Natural killer cell (primary cell): ENCODE measurements around the gene TNIK. TPM values are rescaled to one million over a fixed set of nuclear protein-coding genes. Genes with fewer than 3 reads are reported as not detected.

ENCODE experiments used
- ATAC-seq, 3 donors: fragments of 150-1000 bp in 2 of 3; fragments of 200-7000 bp in 1 of 3; cut with Tn5 transposase; 1 replicate in 1 of 3; 2 replicates in 2 of 3; pipeline ENCODE4 v1.10.0; 2021; ENCODE audit warnings: mild to moderate bottlenecking in 2 of 3, moderate library complexity in 2 of 3
- DNase-seq, 2 donors: peaks; one replicate each; pipeline versions ENCODE4 v3.0.0 to v3.0.0-alpha.2; 2013 to 2021; ENCODE audit warnings: mixed read lengths in 1 of 2
- H3K27ac ChIP-seq: one replicate; pipeline ENCODE4 v1.5.1; 2013; ENCODE audit warnings: mild to moderate bottlenecking, low read length
- H3K27me3 ChIP-seq: one replicate; pipeline ENCODE4 v1.6.1; 2013; ENCODE audit warnings: low read length; ENCODE audit not compliant: control insufficient read depth, insufficient read depth
- H3K36me3 ChIP-seq: one replicate; pipeline ENCODE4 v1.6.1; 2013; ENCODE audit warnings: low read length; ENCODE audit not compliant: control insufficient read depth, insufficient read depth
- H3K4me1 ChIP-seq: one replicate; pipeline ENCODE4 v1.6.1; 2013; ENCODE audit warnings: low read length; ENCODE audit not compliant: control insufficient read depth, insufficient read depth
- H3K4me3 ChIP-seq: one replicate; pipeline ENCODE4 v1.5.1; 2013; ENCODE audit warnings: low read length
- H3K9me3 ChIP-seq: one replicate; pipeline ENCODE4 v1.6.1; 2013; ENCODE audit warnings: low read length; ENCODE audit not compliant: control insufficient read depth, insufficient read depth
- H3K27ac Mint-ChIP-seq, 2 donors: one replicate each; pipeline ENCODE4 v1.8.0; 2022; ENCODE audit warnings: mild to moderate bottlenecking in 2 of 2, mixed read lengths in 2 of 2, moderate library complexity in 1 of 2
- H3K27me3 Mint-ChIP-seq, 2 donors: one replicate each; pipeline ENCODE4 v1.8.0; 2022; ENCODE audit warnings: low read depth in 2 of 2, mixed read lengths in 2 of 2
- H3K36me3 Mint-ChIP-seq: one replicate; pipeline ENCODE4 v1.8.0; 2022; ENCODE audit warnings: mixed read lengths
- H3K4me1 Mint-ChIP-seq, 2 donors: one replicate each; pipeline ENCODE4 v1.8.0; 2022; ENCODE audit warnings: mixed read lengths in 2 of 2
- H3K4me3 Mint-ChIP-seq: one replicate; pipeline ENCODE4 v1.8.0; 2022; ENCODE audit warnings: mild to moderate bottlenecking, moderate library complexity, mixed read lengths
- H3K9me3 Mint-ChIP-seq, 2 donors: one replicate each; pipeline ENCODE4 v1.8.0; 2022; ENCODE audit warnings: mixed read lengths in 2 of 2
- CTCF ChIP-seq: fragments of 200-600 bp; IDR thresholded peaks from one replicate; pipeline ENCODE4 v1.8.0; 2022; ENCODE audit warnings: antibody characterized with exemption
- WGBS: methylation state at CpG from one replicate; pipeline ENCODE4 v1.1.7; 2013; ENCODE audit warnings: missing lambda C conversion rate; ENCODE audit not compliant: insufficient coverage; 5-methylcytosine and 5-hydroxymethylcytosine counted together
- intact Hi-C: fragments of 100-400 bp; cut with micrococcal nuclease; formaldehyde crosslinking; loops from one replicate; pipeline ENCODE4 v1.14.2; 2022
- total RNA-seq, 4 donors: library from RNA; stranded (reverse); fragments of 120-200 nt in 1 of 4; gene quantifications; one replicate each; pipeline versions ENCODE4 v1.2.3 to v1.2.4, GENCODE V29; 2013 to 2022

TNIK gene
- total RNA-seq, 3 donors from 2014 or later (not counting 1 experiment from before 2014, with no cell fraction given), result 93.7 to 122 (median 119) TPM

GRCh38 chr3:171476532-171477102, 16.4 kb upstream of the TNIK start:
- Mint-ChIP-seq H3K4me3 (no peak overlapping the region), H3K27ac (no peak overlapping the region), H3K27me3 (no peaks in the 10 kb centered on the region), H3K4me1 (peaks cover 11 to 13% of the 10 kb centered on the region in 2 donors), H3K36me3 (no peaks in the 10 kb centered on the region), H3K9me3 (no peaks in the 10 kb centered on the region)
- intact Hi-C loops, result no loop called here
- H3K27ac ChIP-seq, result no peak overlapping the region
- H3K9me3 ChIP-seq, result no peaks in the 10 kb centered on the region
- TF ChIP-seq CTCF, result no peak
- no peak for ATAC-seq
- no peaks in the 10 kb centered on the region for H3K36me3 ChIP-seq
- no peak for DNase-seq
- no peak overlapping the region for H3K4me3 ChIP-seq
- H3K27me3 ChIP-seq, result no peaks in the 10 kb centered on the region
- H3K4me1 ChIP-seq, result peaks cover 14% of the 10 kb centered on the region

GRCh38 chr3:171472552-171472951, 12.3 kb upstream of the TNIK start:
- no peaks in the 10 kb centered on the region for H3K36me3 ChIP-seq
- Mint-ChIP-seq H3K4me3 (no peak overlapping the region), H3K36me3 (no peaks in the 10 kb centered on the region), H3K27ac (no peak overlapping the region), H3K27me3 (no peaks in the 10 kb centered on the region), H3K9me3 (no peaks in the 10 kb centered on the region), H3K4me1 (no peaks in the 10 kb centered on the region)
- intact Hi-C loops, result no loop called here
- no peak for TF ChIP-seq CTCF
- 90% methylated on average over 2 of the region's 2 CpGs for WGBS
- ATAC-seq (no peak), DNase-seq (no peak)
- H3K4me3 ChIP-seq, result no peak overlapping the region
- no peaks in the 10 kb centered on the region for H3K4me1 ChIP-seq
- H3K27me3 ChIP-seq, result no peaks in the 10 kb centered on the region
- no peak overlapping the region for H3K27ac ChIP-seq
- no peaks in the 10 kb centered on the region for H3K9me3 ChIP-seq

- Mint-ChIP-seq H3K27ac (no peak overlapping the region), H3K4me1 (no peaks in the 10 kb centered on the region), H3K9me3 (no peaks in the 10 kb centered on the region), H3K27me3 (no peaks in the 10 kb centered on the region), H3K36me3 (no peaks in the 10 kb centered on the region), H3K4me3 (no peak overlapping the region)
- no peaks in the 10 kb centered on the region for H3K36me3 ChIP-seq
- H3K4me1 ChIP-seq, result no peaks in the 10 kb centered on the region
- no peak for DNase-seq
- H3K27me3 ChIP-seq, result no peaks in the 10 kb centered on the region
- ATAC-seq, result peak in 1 of 3 donors; percentile 81
- TF ChIP-seq CTCF, result no peak
- WGBS, result no CpG with 5 or more reads among the region's 1 CpG
- H3K4me3 ChIP-seq, result no peak overlapping the region
- H3K27ac ChIP-seq, result no peak overlapping the region
- intact Hi-C loops, result no loop called here
- H3K9me3 ChIP-seq, result no peaks in the 10 kb centered on the region
Measured at GRCh38 chr3:171470714-171471227, 10.6 kb upstream of the TNIK start.

GRCh38 chr3:171469376-171469775, 9.2 kb upstream of the TNIK start:
- no peaks in the 10 kb centered on the region for H3K27me3 ChIP-seq
- intact Hi-C loops, result no loop called here
- ATAC-seq (no peak), DNase-seq (no peak)
- H3K9me3 ChIP-seq, result no peaks in the 10 kb centered on the region
- Mint-ChIP-seq H3K9me3 (no peaks in the 10 kb centered on the region), H3K27ac (no peak overlapping the region), H3K4me3 (no peak overlapping the region), H3K4me1 (no peaks in the 10 kb centered on the region), H3K27me3 (no peaks in the 10 kb centered on the region), H3K36me3 (no peaks in the 10 kb centered on the region)
- H3K4me3 ChIP-seq, result no peak overlapping the region
- H3K36me3 ChIP-seq, result no peaks in the 10 kb centered on the region
- H3K4me1 ChIP-seq, result no peaks in the 10 kb centered on the region
- no peak overlapping the region for H3K27ac ChIP-seq
- WGBS, result 97% methylated on average over 3 of the region's 3 CpGs
- no peak for TF ChIP-seq CTCF
